HCEC 1CT (cell line): Measurements from ENCODE around the gene STOX2.

Experiments
- DNase-seq: peaks from one replicate; pipeline ENCODE4 v3.0.0-alpha.2; 2017

Gene STOX2

DNA sequence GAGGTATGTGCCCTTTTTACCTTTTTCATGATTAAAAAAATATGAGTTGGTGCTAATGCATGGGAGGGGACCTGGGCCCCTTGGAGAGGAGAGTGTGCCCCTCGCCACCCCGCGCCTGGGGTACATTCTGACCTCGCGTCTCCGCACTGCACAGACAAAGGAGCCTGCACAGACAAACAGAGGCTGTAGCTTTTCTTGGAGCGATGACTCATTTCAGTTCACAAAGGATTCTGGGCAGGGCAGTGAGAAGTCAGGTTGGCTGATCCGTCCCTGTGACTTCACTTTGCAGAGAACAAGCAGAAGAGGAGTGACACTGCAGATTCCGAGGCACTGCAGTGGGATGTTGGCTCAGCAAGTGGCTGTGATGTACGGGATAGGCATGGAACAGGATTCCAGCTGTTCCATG, 82.9 kb downstream of the STOX2 start:
- peak; percentile 17 for DNase-seq

DNA sequence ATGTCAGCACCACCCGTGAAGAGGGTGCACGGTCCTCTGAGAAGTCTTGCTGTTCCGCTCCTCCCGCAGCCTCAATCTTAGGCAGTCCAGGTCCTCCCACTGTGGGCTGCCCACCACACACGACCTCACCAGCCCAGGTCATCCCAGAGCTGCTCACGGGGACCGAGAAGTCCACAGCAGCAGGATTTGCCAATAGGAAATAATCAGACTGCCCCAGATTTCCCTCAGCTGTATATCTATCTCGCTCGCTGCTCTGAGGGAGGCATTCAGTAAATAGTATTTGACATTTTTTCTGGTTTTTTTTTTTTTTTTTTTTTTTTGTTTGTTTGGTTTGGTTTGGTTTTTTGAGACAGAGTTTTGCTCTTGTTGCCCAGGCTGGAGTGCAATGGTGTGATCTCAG, 83.8 kb downstream of the STOX2 start:
- no peak for DNase-seq

DNA sequence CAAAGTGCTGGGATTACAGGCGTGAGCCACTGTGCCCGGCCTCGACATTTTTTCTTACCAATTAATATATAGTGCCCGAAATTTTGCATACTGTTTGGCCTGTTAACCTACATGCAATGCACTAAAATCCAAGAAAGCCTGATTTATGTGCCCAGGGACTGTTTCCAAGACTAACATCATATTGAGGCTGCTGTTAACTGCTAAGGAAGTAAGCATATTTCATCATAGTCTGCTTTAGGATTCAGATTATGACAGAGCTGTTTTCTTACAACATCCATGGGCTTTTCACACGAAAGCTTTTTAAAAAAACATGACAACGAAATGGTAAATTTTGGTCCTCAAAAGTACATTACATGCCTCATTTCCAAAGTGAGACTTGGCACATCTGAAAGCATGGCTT, 84.4 kb downstream of the STOX2 start:
- DNase-seq: peak; percentile 13

GRCh38 chr4:183989931-183990330, 84.8 kb downstream of the STOX2 start:
- DNase-seq: no peak

- DNase-seq: no peak
Measured at GRCh38 chr4:183993676-183994075, 88.6 kb downstream of the STOX2 start.

DNA sequence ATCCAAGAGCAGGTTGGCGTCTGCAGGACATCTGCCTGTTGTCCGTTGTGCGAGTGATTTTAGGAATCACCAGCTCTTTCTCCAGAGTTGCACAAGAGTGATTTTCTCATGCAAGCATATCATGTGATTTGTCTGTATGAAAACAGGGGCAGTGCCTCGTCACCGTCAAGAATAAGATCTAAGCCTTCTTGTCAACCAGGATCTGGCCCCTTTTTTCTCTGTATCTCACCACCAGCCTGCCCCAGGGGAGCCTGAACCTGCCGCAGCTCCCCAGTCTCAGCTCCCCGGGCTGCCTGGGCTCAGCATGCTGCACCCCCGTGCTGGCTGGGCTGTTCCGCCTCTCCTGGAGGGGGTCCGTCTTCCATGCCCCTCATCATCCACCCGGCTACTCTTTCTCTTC, 90.5 kb downstream of the STOX2 start:
- no peak for DNase-seq

DNA sequence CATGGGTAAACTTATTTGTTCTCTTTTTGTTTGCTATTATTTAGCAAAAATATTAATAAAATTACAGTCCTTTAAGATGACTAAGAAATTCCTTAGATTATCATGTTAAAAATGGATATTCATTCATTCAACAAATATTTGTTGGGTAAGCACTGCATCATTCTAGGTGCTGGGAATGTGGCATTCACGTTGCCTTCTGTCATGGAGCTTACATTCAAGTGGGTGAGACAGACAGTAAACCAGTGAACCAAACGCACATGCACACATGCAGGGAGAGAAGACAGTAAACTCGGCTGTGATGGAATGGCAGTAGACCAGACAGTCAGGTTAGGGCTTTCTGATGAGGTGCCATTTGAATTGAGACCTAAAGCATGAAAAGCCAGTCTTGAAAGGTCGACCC, 91.8 kb downstream of the STOX2 start:
- peak; percentile 1 for DNase-seq

DNA sequence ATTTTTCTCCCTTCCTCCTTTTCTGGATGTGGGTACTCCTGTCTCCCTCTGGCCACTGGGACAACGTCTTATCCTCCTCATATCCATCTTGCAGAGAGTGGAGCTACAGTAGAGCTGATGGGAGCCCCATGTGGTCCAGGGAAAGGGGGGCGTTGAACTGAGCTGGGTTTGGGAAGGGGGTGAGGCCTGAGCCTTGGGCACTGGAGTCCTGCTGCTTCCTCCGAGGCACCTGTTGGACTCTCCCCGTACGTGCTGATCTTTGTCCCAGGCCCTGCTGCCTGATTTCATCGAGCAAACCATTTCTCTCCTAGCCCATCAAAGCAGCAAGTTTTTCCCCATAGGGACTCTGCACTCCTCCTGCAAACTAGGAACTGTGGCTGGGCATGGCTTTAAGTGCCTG, 94.3 kb downstream of the STOX2 start:
- DNase-seq: no peak

GRCh38 chr4:184000457-184001396, 95.6 kb downstream of the STOX2 start:
- DNase-seq: no peak

DNA sequence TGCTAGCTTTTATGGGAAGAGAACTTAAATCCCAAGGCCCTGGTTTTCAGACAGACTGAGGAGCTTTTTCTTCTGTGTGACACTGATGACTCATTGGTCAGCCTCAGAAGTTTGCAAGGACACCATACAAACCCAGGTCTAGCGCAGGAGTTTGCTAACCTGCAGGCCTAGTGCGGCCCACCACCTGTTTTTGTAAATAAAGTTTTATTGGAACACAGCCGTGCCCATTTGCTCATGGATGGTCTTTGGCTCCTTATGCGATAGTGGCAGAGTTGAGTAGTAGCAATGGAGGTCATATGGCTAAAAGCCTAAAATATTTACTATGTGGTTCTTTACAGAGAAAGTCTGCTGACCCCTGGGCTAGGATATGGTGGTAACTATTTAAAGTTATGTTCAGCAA, 98.3 kb downstream of the STOX2 start:
- no peak for DNase-seq

DNA sequence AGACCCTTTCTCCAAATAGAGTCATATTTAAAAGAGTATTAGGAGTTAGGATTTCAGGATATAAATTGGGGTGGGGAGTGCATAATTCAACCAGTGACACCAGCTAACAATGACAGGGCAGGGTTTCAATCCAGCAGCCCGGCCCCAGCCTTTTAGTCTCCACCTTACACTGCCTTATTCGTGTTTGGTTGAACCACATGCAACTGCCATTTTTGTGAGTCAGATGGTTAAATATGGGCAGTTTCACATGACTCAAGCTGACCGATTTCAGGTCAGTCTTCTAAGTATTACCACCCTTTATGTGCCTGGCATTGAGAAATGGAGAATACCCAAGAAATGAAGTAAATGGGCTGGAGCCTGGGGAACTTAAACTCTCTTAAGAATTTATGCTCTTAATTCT, 102.8 kb downstream of the STOX2 start:
- DNase-seq: no peak

GRCh38 chr4:184010696-184011095, 105.6 kb downstream of the STOX2 start:
- no peak for DNase-seq

- DNase-seq: no peak
Measured at GRCh38 chr4:184011826-184012380, 106.8 kb downstream of the STOX2 start.

- no peak for DNase-seq
Measured at GRCh38 chr4:184012937-184013336, 107.8 kb downstream of the STOX2 start.

GRCh38 chr4:184014301-184014700, 109.2 kb downstream of the STOX2 start:
- DNase-seq: no peak

DNA sequence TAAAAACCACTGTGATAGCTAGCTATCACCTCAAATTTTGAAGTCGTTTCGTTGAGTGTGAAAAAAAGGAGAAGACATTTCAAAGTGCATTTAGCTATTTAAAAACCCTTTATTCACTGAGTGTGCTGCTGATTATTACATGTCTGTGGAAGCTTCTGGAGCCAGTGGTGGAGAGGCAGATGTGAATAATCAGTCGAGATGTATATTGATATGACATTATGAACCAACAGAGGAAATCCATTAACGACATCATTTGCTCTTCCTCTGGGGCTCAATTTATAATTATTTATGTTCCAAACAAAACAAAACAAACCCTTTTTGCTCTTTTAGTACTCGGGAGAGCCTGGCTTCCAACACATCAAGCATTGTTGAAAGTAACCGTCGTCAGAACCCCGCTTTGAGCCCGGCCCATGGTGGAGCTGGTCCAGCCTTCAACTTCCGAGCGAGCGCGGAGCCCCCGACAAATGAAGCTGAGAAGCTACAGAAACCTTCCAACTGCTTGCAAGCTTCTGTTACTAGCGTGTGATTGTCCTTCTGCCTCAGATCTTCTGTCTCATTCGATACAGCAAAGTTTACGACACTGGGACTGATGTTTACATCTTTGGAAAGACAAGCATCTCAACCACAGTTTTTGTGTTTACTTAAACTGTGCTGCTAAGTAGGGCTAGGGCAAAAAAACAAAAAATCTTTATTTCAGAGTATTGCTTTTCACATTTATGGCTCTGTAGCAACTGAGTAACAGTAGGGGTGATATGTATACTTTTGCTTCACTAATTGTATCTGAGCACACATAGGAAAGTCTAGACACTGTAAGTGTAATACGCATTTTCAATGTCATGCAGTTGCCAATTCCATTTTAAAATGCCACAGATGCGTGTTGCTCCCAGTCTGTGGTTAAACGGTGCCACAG, 111.9 kb downstream of the STOX2 start:
- DNase-seq: no peak

DNA sequence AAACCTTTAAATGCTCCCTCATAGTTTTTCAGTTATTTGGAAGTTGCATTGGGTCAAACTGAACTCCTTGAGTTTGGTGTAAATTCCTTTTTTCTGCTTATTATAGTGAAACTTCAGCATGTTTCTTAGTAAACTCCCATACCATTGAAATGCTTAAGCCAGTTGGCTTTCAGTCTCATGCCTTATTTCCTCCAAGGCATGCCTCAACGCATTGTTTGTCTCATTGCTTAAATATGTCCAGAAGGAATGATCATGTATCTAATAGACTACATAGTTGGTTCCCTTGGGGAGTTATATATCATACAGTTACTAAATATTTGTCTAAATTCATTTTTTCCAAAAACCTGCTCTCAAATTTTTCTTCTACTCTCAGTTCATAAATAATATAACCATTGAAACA, 114.0 kb downstream of the STOX2 start:
- DNase-seq: no peak

DNA sequence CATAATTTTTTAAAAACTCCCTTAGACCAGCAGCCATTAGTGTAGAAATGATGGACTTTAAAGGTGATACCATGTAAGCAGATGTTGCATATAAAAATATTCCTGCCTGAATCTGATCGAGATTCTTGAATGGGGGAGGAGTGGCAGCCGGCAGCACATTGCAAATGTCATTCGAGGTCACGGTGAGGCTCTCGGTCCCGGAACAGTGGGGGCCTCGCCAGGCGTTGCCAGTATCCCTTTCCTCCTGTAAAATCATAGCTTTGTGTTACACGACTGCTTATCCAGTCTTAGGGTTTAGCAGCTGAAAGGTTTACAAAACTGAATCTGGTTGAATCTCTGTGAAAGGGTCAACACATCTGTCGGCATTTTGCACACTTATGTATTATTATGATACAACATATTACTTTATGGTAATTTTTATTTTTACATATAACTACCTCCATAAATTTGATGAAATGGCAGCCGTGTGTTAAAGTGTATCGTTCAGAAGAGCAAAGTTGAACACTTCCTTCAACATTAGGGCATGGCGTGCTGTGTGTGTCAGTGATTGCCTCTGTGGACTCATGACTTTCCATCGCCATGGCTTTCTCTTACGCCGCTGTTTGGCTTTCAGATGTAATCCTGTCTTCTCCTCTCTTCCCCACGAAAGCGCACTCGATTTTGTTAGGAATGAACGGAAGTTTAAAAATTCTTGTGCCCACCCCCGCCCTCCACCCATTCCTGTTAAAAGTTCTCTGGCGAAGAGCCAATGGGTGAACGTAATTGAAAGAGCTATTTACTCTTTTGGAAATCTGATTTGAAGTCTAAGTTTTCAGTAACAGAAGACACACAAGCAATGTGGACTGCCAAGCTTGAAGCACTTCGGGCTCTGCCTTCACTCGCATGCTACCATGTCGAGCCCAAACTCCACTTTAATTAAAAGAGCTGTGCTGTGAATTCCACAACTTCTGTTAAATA, 114.8 kb downstream of the STOX2 start:
- DNase-seq: no peak

- DNase-seq: no peak
Measured at GRCh38 chr4:184021389-184021788, 116.3 kb downstream of the STOX2 start.

DNA sequence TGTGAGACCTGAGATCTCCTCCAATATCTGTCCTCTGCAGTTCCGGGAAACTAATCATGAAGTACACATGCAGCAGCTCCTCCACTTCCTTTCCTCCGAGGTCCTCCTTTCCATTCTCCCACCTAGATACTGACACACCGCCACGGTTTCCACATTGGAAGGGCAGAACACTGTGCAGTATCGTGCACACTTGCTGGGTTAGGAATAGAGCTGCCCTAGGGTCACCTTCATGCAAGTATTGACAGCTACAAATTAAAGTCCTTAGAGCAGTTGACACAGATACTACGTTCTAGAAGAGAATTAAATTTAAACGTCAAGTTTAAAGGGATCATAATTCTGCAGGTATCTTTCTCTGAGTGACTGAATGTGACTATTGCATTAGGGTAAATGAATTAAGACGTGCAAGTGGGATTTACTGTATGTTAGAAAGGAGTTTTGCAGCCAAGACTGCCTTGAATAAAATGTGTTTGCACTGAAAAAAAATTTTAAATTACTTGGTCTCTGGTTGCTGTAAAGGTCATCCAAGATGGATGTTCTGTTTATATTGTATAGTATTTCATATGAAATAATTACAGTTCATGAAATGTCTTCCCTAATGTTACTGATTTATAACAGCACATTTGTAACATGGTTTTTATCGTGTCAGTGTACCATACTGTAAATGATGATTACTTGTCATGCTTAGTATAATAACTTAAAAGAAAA, 117.7 kb downstream of the STOX2 start:
- no peak for DNase-seq

DNA sequence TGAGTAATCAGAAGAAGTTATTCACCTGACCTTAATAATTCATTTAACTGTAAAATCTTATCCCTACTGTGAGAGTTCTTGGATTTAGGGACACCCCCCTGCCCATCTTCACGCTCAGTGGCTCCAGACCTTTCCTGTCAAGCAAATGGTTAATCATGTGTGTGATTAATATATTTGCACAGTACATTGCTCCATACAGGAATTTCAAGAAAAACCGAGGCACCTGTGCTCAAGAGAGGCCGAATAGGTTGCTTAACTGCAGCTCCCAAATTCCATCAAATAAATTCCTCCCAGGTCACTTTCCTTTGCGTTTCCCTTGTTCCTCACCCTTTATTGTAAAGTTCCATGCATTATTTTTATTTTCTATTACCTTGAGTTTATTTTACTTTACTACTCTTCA, 119.5 kb downstream of the STOX2 start:
- no peak for DNase-seq
